ENCODE data around the gene MAN2C1.

MAN2C1 gene

DNA sequence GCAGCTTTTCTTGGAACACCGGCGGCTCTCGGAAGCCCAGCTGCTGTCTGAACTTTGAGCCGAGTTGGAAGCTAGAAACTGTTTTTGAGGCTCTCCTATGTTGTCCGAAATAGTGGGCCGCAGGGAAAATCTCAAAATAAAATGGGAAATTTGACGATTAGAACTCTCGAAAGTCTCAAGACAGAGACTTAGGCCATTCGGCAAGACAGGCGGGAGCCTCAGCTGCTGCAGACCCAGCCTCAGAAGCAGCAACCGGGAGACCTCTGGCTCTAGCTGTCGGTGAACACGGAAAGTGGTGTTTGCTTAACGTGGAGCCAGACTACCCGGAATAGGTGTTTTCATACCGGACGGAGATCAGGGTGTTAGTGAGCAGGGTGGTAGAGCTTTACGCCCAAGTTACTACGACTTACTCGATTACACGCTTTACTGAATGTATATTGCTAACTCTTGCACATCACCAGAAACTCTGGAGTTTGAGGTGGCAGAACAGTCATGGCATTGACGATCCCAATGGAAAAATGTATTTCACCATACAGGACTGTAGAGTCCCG lies 357 bp upstream of the MAN2C1 start:
- DNase-seq (ENCODE audit: extremely low spot score), result no peak
- POLR2A ChIA-PET, result interaction anchor here (0.8 to 5.9 kb wide), 35 partner anchors 9 to 592 kb away, joined by 3 to 139 read pairs (median 5); partner anchors contain the start of genes COMMD4, IMP3, NEIL1 and PPCDC
- CTCF ChIA-PET, result interaction anchor here (0.8 to 2.9 kb wide), 16 partner anchors 14 to 434 kb away, joined by 3 to 24 read pairs (median 5); partner anchors contain the start of genes IMP3, SIN3A and SNX33
- TF ChIP-seq ELF4 (IDR thresholded peaks at IDR 0.05) (no peak), FOXK2 (IDR thresholded peaks at IDR 0.05) (no peak), ZNF384 (IDR thresholded peaks at IDR 0.05) (no peak), FOXA1 (IDR thresholded peaks at IDR 0.05) (no peak), SUZ12 (IDR thresholded peaks at IDR 0.05) (no peak), NFRKB (IDR thresholded peaks at IDR 0.05) (no peak), L3MBTL2 (conservative IDR thresholded peaks at IDR 0.05) (no peak), LEF1 (IDR thresholded peaks at IDR 0.05; ENCODE audit: borderline replicate concordance) (no peak), SP1 (IDR thresholded peaks at IDR 0.05) (no peak), HDGF (IDR thresholded peaks at IDR 0.05; ENCODE audit: borderline replicate concordance) (no peak), BHLHE40 (IDR thresholded peaks at IDR 0.05; ENCODE audit: borderline replicate concordance) (no peak), ARNT (IDR thresholded peaks at IDR 0.05) (no peak), PKNOX1 (IDR thresholded peaks at IDR 0.05) (no peak), FOXM1 (IDR thresholded peaks at IDR 0.05; ENCODE audit: borderline replicate concordance) (no peak), TARDBP (IDR thresholded peaks at IDR 0.05) (no peak), CTBP1 (IDR thresholded peaks at IDR 0.05; ENCODE audit: borderline replicate concordance) (no peak)

DNA sequence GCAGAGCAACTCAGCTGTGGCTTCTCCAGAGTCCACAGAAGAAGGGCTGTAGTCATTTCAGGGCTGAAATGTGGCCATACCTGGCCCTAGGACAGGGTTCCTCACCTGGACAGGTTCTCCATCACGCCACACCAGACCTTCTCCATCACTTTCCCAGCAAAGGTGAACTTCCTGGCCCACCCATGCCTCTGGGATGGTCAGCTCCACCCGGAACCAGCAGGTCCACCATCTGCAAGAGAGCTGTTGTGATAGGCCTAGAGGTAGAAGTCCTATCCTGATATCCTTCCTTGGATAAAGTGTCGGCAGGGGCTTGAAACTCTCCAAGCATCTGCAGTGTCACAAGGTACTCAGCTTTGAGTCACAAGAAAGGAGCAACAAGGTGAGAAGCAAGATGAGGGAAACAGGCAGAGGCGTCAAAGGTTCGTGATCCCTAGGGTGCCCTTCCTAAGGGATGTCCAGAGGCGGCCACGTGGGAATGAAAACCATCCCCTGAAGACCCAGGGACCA lies 948 bp downstream of the MAN2C1 start:
- DNase-seq (ENCODE audit: extremely low spot score), result no peak
- ChIA-PET POLR2A (interaction anchor here (0.5 to 5.9 kb wide), 33 partner anchors 7 to 590 kb away, joined by 3 to 139 read pairs (median 6); partner anchors contain the start of genes COMMD4, IMP3, NEIL1 and SIN3A), CTCF (interaction anchor here (0.7 to 2.9 kb wide), 25 partner anchors 11 to 474 kb away, joined by 3 to 24 read pairs (median 4); partner anchors contain the start of genes IMP3, SIN3A and SNX33)
- TF ChIP-seq TARDBP (IDR thresholded peaks at IDR 0.05) (no peak), FOXM1 (IDR thresholded peaks at IDR 0.05; ENCODE audit: borderline replicate concordance) (no peak), L3MBTL2 (conservative IDR thresholded peaks at IDR 0.05) (peak; percentile 89), BHLHE40 (IDR thresholded peaks at IDR 0.05; ENCODE audit: borderline replicate concordance) (no peak), LEF1 (IDR thresholded peaks at IDR 0.05; ENCODE audit: borderline replicate concordance) (no peak)

GRCh38 chr15:75367006-75367405 lies 1.4 kb downstream of the MAN2C1 start:
- POLR2A ChIA-PET, result interaction anchor here (1.5 to 5.9 kb wide), 12 partner anchors 12 to 327 kb away, joined by 4 to 139 read pairs (median 12); partner anchors contain the start of genes IMP3, NEIL1, SIN3A and SNUPN
- TF ChIP-seq SUZ12 (IDR thresholded peaks at IDR 0.05) (no peak), L3MBTL2 (conservative IDR thresholded peaks at IDR 0.05) (no peak), LEF1 (IDR thresholded peaks at IDR 0.05; ENCODE audit: borderline replicate concordance) (no peak), BHLHE40 (IDR thresholded peaks at IDR 0.05; ENCODE audit: borderline replicate concordance) (no peak), ZNF384 (IDR thresholded peaks at IDR 0.05) (no peak), PKNOX1 (IDR thresholded peaks at IDR 0.05) (no peak), ARNT (IDR thresholded peaks at IDR 0.05) (no peak), TARDBP (IDR thresholded peaks at IDR 0.05) (no peak), FOXK2 (IDR thresholded peaks at IDR 0.05) (no peak), SP1 (IDR thresholded peaks at IDR 0.05) (no peak), ELF4 (IDR thresholded peaks at IDR 0.05) (no peak), NFRKB (IDR thresholded peaks at IDR 0.05) (no peak), CTBP1 (IDR thresholded peaks at IDR 0.05; ENCODE audit: borderline replicate concordance) (no peak), FOXA1 (IDR thresholded peaks at IDR 0.05) (no peak), FOXM1 (IDR thresholded peaks at IDR 0.05; ENCODE audit: borderline replicate concordance) (no peak), HDGF (IDR thresholded peaks at IDR 0.05; ENCODE audit: borderline replicate concordance) (no peak)
- CTCF ChIA-PET, result interaction anchor here (0.8 to 2.9 kb wide), 4 partner anchors 49 to 280 kb away, joined by 6 to 24 read pairs (median 10); partner anchors contain the start of genes IMP3, SIN3A and SNX33
- DNase-seq (ENCODE audit: extremely low spot score), result no peak

DNA sequence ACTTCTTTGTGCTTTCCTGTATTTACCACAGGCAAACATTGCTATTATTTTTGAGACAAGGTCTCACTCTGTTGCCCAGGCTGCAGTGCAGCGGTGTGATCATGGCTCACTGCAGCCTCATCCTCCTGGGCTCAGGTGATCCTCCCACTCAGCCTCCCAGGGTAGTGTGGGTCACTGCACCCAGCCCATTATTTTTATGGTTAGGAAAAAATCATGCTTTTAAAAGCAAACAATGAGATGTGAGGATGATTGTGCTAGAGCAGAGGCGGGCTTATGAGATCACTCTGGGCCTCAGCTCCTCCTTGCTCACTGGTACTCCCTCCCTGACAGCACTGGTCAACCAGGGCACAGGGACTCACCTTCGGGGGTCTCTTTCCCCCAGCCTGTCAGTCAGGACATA lies 2.2 kb downstream of the MAN2C1 start:
- ChIA-PET POLR2A (interaction anchor here (1.5 to 3.8 kb wide), 3 partner anchors 10 to 260 kb away, joined by 4 to 31 read pairs (median 5); partner anchors contain the start of gene SNUPN), CTCF (no interaction called here)
- DNase-seq (ENCODE audit: extremely low spot score), result no peak
- TF ChIP-seq L3MBTL2 (conservative IDR thresholded peaks at IDR 0.05) (no peak), ZNF384 (IDR thresholded peaks at IDR 0.05) (no peak), HDGF (IDR thresholded peaks at IDR 0.05; ENCODE audit: borderline replicate concordance) (no peak), SUZ12 (IDR thresholded peaks at IDR 0.05) (no peak), BHLHE40 (IDR thresholded peaks at IDR 0.05; ENCODE audit: borderline replicate concordance) (no peak), FOXA1 (IDR thresholded peaks at IDR 0.05) (no peak), PKNOX1 (IDR thresholded peaks at IDR 0.05) (no peak)

- ChIA-PET POLR2A (interaction anchor here (1.6 kb wide), 1 partner anchor 8 kb away, joined by 4 read pairs; no protein-coding TSS in a partner anchor), CTCF (no interaction called here)
- TF ChIP-seq L3MBTL2 (conservative IDR thresholded peaks at IDR 0.05), result no peak
- TF ChIP-seq SUZ12 (IDR thresholded peaks at IDR 0.05), result no peak
- TF ChIP-seq ELF4 (IDR thresholded peaks at IDR 0.05), result no peak
- no peak for TF ChIP-seq CTBP1 (IDR thresholded peaks at IDR 0.05; ENCODE audit: borderline replicate concordance)
- no peak for TF ChIP-seq NFRKB (IDR thresholded peaks at IDR 0.05)
- no peak for TF ChIP-seq HDGF (IDR thresholded peaks at IDR 0.05; ENCODE audit: borderline replicate concordance)
- no peak for TF ChIP-seq BHLHE40 (IDR thresholded peaks at IDR 0.05; ENCODE audit: borderline replicate concordance)
- DNase-seq (ENCODE audit: extremely low spot score), result no peak
Observed at GRCh38 chr15:75364881-75365280, 3.5 kb downstream of the MAN2C1 start.

GRCh38 chr15:75363786-75364185 lies 4.6 kb downstream of the MAN2C1 start:
- ChIA-PET POLR2A (no interaction called here), CTCF (no interaction called here)
- no peak for DNase-seq (ENCODE audit: extremely low spot score)
- TF ChIP-seq BHLHE40 (IDR thresholded peaks at IDR 0.05; ENCODE audit: borderline replicate concordance) (no peak), LEF1 (IDR thresholded peaks at IDR 0.05; ENCODE audit: borderline replicate concordance) (no peak), HDGF (IDR thresholded peaks at IDR 0.05; ENCODE audit: borderline replicate concordance) (no peak), SUZ12 (IDR thresholded peaks at IDR 0.05) (no peak), NFRKB (IDR thresholded peaks at IDR 0.05) (no peak), ARNT (IDR thresholded peaks at IDR 0.05) (no peak), FOXM1 (IDR thresholded peaks at IDR 0.05; ENCODE audit: borderline replicate concordance) (no peak), FOXA1 (IDR thresholded peaks at IDR 0.05) (no peak), TARDBP (IDR thresholded peaks at IDR 0.05) (no peak), FOXK2 (IDR thresholded peaks at IDR 0.05) (no peak), L3MBTL2 (conservative IDR thresholded peaks at IDR 0.05) (no peak), PKNOX1 (IDR thresholded peaks at IDR 0.05) (no peak), ZNF384 (IDR thresholded peaks at IDR 0.05) (no peak), CTBP1 (IDR thresholded peaks at IDR 0.05; ENCODE audit: borderline replicate concordance) (no peak)
